Neutrophil (primary cell): ENCODE results near the gene MDH2.
A peak's percentile ranks its signal among the peaks of the same experiment; 100 is the strongest.
"Not testable (repeated sequence)": the region's sequence is repeated elsewhere in the genome, so short reads cannot be mapped to it uniquely, and the experiment has no call there.

Experiments
- H3K27ac ChIP-seq: fragments of 200-600 bp; sonication (generic); 2 replicates; pipeline ENCODE4 v1.5.1; 2016; ENCODE audit warnings: mild to moderate bottlenecking, moderate library complexity
- H3K27me3 ChIP-seq: fragments of 200-600 bp; sonication (generic); 2 replicates; pipeline ENCODE4 v1.6.0; 2016; ENCODE audit warnings: mild to moderate bottlenecking
- H3K36me3 ChIP-seq: fragments of 200-600 bp; sonication (generic); 2 replicates; pipeline ENCODE4 v1.5.1; 2017
- H3K4me1 ChIP-seq, 2 experiments: fragments of 200-600 bp in 1 of 2; sonication (generic) in 1 of 2; 1 replicate in 1 of 2; 2 replicates in 1 of 2; pipeline versions ENCODE4 v1.5.1 to v1.6.1; 2013 to 2016; ENCODE audit warnings: low read depth in 1 of 2, low read length in 1 of 2, mild to moderate bottlenecking in 1 of 2, moderate library complexity in 1 of 2; ENCODE audit not compliant: control insufficient read depth in 1 of 2, insufficient read depth in 1 of 2
- H3K4me3 ChIP-seq, 2 experiments: fragments of 200-600 bp in 1 of 2; sonication (generic) in 1 of 2; 1 replicate in 1 of 2; 2 replicates in 1 of 2; pipeline ENCODE4 v1.5.1; 2013 to 2016; ENCODE audit warnings: low read depth in 1 of 2, low read length in 1 of 2, mild to moderate bottlenecking in 1 of 2, moderate library complexity in 1 of 2
- H3K9me3 ChIP-seq: fragments of 200-600 bp; sonication (generic); 2 replicates; pipeline ENCODE4 v1.5.1; 2016
- CTCF ChIP-seq: fragments of 200-600 bp; sonication (generic); IDR thresholded peaks from 2 replicates; pipeline ENCODE4 v1.5.1; 2016; ENCODE audit warnings: antibody characterized with exemption

The MDH2 gene

GRCh38 chr7:76047811-76048667 lies at the start of gene MDH2, which contains the start of gene STYXL1:
TSS of gene MDH2 (plus strand) at chr7:76048106. CDS start at chr7:76048161, 55 bp downstream.
TSS of gene STYXL1 (minus strand) at chr7:76048000. CDS start at chr7:76030523, 17,477 bp downstream.
- H3K4me1 ChIP-seq = peaks cover 18 to 19% of the 10 kb centered on the region in 2 experiments
- H3K36me3 ChIP-seq = peaks cover 12% of the 10 kb centered on the region
- no peak for TF ChIP-seq CTCF
- H3K4me3 ChIP-seq = peak within 1 kb of the TSS; percentile 87 to 98
- H3K27me3 ChIP-seq = no peaks in the 10 kb centered on the region
- peak within 1 kb of the TSS; percentile 86 for H3K27ac ChIP-seq
- no peaks in the 10 kb centered on the region for H3K9me3 ChIP-seq

- Histone ChIP-seq H3K27ac (no peak overlapping the region), H3K4me1 (peaks cover 29 to 33% of the 10 kb centered on the region in 2 experiments), H3K27me3 (no peaks in the 10 kb centered on the region), H3K9me3 (no peaks in the 10 kb centered on the region), H3K36me3 (peaks cover 43% of the 10 kb centered on the region), H3K4me3 (no peak overlapping the region)
- TF ChIP-seq CTCF = no peak
Measured at GRCh38 chr7:76000566-76000965, 47.3 kb upstream of the MDH2 start.

GRCh38 chr7:76002139-76002538 lies 45.8 kb upstream of the MDH2 start:
- no peak for TF ChIP-seq CTCF
- Histone ChIP-seq H3K9me3 (no peaks in the 10 kb centered on the region), H3K27me3 (no peaks in the 10 kb centered on the region), H3K27ac (peak overlapping the region; percentile 6), H3K36me3 (peaks cover 43% of the 10 kb centered on the region), H3K4me1 (peaks cover 14 to 17% of the 10 kb centered on the region in 2 experiments), H3K4me3 (no peak overlapping the region)

GRCh38 chr7:76002822-76003221 lies 45.1 kb upstream of the MDH2 start:
- Histone ChIP-seq H3K27me3 (no peaks in the 10 kb centered on the region), H3K9me3 (no peaks in the 10 kb centered on the region)

GRCh38 chr7:76003351-76003750 lies 44.6 kb upstream of the MDH2 start:
- H3K9me3 ChIP-seq = no peaks in the 10 kb centered on the region
- H3K27me3 ChIP-seq = no peaks in the 10 kb centered on the region
- no peak overlapping the region for H3K27ac ChIP-seq
- peaks cover 43% of the 10 kb centered on the region for H3K36me3 ChIP-seq
- TF ChIP-seq CTCF = no peak
- no peak overlapping the region for H3K4me3 ChIP-seq
- H3K4me1 ChIP-seq = peaks cover 2 to 6% of the 10 kb centered on the region in 2 experiments

More at GRCh38 chr7:76002822-76003221, 45.1 kb upstream of the MDH2 start:
- Histone ChIP-seq H3K36me3 (peaks cover 43% of the 10 kb centered on the region), H3K27ac (no peak overlapping the region), H3K4me3 (no peak overlapping the region), H3K4me1 (peaks cover 7 to 10% of the 10 kb centered on the region in 2 experiments)
- TF ChIP-seq CTCF = no peak

GRCh38 chr7:76005004-76005403 lies 42.9 kb upstream of the MDH2 start:
- not testable (repeated sequence) for H3K4me3 ChIP-seq, H3K27me3 ChIP-seq, H3K9me3 ChIP-seq, H3K27ac ChIP-seq
- H3K36me3 ChIP-seq = peaks cover 43% of the 10 kb centered on the region
- peaks cover 10 to 12% of the 10 kb centered on the region in 2 experiments for H3K4me1 ChIP-seq
